ENCODE measurements around the gene C5.
A peak's percentile ranks its signal among the peaks of the same experiment; 100 is the strongest.

Gene C5

DNA sequence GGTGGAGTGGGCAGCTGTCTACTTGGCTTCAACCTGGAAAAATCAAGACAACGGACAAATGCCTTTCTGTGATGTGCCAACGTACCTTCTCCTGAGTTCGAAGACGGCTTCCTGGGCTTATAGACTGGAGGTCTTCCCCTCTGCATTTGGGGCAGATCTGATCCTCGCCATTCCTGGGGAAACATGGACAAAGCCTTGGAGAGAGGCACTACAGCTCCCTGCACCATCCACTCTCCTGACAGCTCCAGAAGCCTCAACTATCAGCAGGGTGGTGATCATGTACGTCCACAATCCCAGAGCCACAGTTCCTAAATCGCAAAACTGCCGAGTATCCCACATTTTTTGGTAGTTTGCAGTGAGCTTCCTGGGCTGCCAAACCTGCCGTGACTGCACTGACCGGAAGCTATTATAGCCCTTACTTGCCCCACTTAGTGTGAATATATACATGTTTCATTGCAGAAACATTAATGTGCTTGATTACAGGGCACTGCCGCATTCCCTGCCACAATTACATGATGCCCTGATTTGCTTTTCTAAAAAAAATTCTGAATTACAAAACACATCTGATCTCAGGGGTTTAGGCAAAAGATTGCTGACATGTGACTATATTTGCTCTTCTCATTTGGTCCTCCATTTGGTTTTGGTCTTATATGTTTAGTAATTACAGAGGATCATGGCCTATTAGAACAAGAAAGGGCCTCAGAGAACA lies 126.3 kb downstream of the C5 start:
- no peak for DNase-seq

DNA sequence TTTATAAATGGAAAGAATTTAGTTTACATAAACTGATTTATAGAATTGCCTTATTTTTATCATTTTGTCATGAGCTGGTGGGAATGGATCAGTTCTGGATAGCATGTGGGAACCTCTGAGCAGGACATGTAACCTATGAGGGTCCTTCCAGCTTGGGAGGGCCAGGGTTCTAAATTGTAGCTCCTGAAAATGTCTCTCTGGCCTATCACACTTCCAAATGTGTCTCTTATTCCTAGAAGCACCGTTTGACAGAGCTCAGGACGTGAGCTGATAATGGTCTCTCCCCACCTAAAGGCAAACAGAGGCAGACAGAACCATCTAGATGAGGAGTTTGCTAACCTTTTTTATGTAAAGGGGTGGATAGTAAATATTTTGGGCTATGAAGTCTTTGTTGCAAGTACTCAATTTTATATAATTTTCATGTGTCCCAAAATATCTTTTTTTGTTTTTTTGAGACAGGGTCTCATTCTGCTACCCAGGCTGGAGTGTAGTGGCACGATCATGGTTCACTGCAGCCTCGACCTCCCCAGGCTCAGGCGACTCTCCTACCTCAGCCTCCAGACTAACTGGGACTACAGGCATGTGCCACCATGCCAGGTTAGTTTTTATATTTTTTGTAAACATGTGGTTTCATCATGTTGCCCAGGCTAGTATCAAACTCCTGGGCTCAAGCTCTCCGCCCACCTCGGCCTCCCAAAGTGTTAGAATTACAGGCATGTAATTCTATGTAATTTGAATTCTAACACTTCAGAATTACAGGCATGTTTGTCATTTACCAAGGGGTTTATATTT lies 127.5 kb downstream of the C5 start:
- no peak for DNase-seq

DNA sequence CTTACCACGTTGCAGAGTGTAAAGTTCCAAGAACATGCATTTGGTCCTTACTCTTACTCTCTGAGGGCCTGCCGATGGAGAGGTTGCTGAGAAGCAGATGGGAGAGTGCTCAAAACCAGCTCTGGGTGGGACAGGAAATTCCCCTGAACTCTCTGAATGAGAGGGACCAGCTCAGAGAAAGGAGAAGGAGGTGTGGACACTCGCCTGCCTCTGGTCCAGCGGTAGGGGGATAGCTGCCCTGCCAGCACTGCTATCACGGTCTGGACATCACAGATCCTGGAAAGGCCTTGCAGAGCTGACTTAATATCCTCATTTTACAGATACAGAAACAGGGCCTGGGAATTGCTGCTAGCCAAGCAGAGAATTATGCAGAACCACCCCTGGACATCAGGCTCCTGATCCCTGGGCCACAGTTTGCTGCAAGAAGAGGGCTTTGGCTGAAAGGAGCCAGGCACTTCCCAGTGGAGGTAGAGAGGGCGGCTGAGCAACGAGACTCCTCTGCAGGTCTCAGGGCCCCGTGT lies 128.4 kb downstream of the C5 start:
- no peak for DNase-seq

DNA sequence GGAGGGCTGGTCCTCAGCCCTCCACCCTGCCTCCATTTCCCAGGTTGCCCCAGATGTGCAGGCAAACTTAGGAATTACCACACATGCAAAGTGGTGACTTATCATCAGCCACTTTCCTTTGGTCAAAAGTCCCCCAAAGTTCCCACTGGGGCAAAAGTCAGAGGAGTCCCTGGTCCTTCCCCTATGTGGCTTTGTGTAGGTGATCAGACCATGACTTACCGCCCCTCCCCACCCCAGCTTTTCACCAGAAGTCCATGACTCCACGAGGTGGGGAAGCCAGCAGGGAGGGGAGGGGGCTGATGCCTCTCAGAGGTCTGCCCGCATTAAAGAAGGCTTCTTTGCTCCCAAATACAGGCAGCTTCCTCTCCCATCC lies 129.3 kb downstream of the C5 start:
- no peak for DNase-seq

DNA sequence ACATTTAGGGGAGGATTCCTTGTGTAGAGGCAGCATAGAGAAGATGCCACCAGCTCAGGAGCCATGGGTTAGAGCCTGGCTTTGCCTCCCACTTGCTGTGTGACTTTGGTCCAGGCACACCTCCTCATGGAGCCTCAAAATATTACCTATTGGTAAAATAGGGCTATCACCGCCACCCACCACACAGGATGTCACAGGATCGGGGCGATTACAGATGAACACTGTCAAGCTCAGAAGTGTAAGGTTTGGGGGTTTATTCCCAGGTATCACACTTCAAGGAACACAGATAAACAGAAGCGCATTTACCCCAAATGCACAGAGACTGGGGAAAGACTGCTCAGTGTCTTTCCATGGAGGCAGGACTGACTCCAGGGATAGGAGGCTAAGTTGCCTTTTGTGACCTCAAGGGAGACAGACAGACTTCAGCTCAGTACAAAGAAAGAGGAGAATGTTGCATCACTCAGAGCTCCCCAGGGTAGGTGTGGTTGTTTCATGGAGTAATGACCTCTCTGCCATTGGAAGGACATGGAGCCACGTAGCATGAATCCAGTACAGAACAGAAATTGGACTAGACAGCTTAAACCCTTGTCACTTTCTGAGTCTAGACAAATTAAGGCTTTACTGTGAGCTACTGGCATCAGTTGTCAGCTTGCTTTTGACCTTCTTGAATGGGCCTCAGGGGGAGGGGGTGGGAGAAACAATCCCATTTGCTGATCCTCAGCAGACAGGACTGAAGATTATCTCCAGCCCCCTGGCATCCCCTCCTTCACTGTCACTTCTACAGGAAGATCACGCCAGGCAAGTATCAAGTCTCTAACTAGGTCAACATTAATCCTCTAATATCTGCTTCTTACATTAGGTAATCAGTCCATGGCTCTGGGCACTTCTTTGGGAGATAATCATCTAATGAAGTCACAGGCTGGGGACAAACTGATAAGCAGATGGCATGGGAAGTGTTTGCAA lies 130.0 kb downstream of the C5 start:
- no peak for DNase-seq

DNA sequence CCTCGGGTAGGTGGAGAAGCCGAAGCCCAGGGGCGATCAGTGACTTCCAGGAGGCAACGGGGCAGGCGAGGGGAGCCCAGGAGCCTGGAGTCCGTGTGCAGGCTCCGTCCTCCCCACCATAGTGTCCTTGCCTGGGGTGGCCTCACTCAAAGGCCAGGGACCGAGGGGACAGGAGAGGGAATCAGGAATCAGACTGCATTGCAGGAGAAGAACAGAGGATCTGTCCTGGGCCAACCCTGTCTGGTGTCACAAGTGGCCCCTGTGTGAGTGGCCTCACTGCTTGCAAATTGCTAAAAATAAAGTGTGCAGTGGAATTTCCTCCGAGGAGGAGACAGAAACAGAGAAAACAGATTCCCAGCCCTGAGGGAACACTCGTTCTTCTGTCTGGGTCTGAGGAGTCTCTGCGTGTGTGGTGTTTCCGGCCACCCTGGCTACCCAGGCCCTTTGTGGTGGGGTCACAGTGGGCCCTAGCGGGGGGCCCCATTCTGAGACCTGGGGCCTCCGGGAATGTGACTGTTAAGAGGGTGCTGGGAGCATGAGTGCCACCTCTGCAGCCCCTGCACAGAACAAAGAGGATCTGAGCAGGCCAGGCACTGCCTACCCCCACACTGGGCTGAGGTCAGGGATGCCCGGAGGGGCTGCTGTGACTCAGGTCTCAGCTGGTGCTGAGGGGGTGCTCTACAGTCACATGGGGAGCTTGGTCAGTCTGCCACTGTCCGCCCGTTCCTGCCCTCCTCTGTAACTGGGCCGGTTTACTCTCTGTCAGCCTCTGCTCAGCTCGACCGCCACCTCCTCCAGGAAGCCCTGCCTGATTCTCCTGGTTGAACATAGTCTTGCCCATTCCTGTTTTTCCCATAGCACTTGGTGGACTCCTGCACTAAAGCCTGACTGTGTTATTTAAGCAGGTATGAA lies 130.9 kb downstream of the C5 start:
- no peak for DNase-seq

DNA sequence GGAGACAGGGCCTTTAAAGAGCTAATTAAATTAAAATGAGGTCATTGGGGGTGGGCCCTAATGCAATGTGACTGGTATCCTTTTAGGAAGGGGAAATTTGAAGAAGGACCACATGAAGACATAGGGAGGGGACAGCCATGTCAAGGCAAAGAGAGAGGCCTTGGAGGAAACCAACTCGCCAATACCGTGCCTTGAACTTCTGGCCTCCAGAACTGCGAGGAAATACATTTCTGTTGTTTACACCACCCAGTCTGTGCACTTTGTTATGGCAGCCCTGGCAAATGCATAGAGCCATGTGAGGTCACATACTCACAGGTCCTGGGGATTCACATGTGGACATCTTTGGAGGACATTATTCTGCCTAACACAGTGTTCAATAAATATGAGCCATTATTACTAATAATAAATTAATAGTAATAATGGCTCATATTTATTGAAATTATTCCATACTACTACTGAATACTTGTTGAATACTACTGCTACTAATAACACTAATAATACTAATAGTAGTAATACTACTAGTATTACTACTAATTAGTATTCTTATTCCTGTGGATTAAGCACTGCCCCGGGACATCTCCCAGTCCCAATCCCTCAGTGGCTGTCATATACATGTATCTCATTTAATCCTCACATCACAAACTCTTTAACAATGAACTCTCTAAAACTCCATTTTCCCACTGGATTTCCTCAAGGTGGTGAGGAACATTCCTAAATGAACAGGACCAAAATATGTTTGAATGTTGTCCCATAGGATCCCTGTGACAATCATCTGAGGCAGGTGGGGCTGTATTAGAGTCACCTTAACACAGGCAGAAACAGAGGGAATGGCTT lies 131.9 kb downstream of the C5 start:
- DNase-seq, result no peak

DNA sequence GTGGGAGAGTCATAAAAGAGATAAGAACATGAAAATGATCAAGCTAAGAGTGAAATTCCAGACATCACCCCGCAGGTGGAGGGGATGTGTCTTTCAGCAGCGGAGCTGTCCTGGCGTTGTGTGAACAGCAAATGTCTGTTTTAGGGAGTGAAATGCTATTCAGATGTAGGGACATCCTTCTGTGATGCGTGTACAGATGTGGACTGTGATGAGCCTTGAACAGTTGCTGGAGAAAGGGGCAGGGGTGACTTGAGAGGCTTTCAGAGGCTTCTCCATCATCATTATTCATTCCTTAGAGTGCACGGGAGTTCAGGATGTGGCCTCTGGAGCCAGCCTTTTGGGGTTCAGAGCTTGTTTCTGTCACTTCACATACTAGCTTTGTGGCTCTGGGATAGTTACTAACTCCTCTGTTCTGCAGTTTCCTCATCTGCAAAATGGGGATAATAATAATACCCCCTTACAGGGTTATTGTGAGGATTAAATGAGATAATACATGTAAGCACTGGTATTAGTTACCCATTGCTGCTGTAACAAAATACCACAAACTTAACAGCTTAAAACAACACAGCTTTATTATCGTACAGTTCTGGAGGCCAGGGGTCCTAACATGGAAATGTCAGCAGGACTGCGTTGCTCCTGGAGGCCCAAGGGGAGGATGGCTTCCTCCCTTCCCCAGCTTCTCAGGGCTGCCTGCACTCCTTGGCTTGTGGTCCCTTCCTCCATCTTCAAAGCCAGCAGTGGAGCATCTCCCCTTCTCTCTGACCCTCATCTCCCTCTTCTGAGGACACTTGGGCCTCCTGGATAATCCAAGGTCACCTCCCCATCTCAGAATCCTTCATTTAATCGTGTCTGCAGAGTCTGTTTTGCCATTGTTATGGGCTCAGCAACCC lies 132.8 kb downstream of the C5 start:
- no peak for DNase-seq

DNA sequence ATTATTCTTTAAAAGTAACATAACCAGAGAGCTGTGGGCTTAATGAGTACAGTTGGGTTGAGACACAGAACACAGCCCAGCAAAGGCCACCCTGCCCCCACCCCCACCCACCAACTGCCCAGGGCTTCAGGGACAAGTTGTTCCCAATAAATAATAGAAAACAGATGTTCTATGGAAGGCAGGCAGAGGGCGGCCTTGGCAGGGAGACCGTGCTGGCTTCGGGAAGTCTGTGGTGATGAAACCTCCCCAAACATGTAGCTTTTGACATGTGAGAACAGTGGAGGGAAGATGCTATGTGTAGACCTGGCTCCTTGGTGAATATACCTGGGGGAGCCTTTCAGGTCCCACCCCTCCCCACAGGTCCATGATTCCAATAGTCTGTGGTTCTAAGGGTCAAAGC lies 133.5 kb downstream of the C5 start:
- no peak for DNase-seq

DNA sequence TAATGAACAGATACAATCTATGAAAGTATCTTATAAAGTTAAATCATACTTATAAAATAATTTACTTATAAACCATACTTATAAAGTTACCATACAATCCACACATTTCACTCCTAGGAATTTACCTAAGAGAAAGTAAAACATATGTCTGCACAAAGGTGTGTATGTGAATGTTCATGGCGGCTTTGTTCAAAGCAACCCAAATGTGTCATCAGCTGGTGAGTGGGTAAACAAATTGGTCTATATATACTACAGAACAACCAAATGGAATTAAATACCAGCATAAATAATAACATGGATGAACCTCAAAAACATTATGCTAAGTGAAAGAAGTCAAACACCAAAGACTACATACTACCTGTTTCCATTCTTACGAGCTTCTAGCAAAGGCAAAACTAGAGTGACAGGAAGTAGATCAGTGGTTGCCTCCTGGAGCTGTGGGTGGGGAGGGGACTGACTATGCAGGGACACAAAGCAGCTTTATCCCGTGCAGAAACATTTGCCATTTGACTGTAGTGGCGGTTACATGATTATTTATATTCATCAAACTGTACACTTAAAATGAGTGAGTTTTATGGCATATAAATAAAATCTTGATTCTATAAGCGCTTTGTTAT lies 134.1 kb downstream of the C5 start:
- DNase-seq, result peak in 5 of 6 experiments; percentile 13 to 71 (median 52)

DNA sequence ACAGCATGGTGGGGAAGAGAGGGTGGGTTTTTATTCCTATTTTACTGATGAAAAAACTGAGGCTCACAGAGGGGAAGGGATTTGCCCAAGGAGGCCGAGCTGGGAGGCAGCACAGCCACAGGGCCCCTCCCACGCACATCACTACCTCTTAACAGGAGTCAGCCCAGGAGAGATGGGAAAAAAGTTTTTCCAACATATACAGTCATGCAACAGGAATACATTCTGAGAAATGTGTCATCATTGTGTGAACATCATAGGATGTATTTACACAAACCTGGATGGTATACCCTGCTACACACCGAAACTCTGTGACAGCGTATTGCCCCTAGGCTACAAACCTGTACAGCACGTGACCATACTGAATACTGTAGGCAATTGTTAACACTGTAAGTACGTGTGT lies 135.1 kb downstream of the C5 start:
- DNase-seq, result no peak

DNA sequence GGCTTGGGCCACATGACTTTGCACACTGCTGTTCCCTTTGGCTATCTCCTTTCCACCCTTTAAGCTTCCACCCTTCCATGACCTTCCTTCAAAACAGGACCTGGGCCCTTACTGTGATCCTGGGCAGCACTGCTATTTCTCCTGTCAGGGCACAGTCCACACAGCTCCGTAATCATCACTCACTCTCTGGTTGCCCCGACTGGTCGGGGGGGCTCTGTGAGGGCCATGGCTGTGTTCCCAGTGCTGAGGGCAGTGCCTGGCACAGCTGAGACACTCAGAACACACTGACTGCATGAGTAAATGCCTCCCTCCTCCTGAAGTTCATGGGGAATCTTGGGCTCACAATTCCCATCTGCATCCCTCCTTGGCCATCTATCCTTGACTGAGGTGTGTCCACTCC lies 135.7 kb downstream of the C5 start:
- no peak for DNase-seq

DNA sequence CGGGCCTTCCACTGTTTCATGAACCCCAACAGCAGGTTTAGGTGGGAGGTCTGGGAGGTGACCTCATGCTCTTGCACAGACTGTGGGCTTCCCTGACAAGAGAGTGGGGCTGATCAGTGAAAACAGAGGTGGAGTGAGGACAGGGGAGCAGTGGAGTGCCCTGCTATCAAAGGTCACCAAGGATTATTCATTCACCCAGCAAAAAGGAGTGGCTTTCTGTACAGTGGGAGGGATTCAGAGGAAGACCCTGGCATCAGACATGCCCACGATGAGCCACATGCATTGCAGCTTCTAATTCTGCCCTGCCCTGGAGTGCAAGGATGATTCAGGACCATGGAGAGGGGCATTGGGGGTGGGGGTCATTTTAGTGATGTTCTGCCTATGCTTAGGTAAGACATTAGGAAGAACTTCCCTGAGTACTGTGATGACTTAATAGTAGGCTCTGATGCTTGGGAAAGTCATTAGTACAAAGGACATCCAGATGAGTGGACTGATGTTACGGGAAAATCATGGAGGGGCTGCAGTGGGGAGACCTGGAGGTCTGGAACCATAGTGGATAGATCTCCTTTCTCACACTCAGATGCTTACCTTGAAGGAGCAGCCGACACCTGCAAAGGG lies 136.3 kb downstream of the C5 start:
- DNase-seq, result peak in 5 of 6 experiments; percentile 14 to 34 (median 28)

DNA sequence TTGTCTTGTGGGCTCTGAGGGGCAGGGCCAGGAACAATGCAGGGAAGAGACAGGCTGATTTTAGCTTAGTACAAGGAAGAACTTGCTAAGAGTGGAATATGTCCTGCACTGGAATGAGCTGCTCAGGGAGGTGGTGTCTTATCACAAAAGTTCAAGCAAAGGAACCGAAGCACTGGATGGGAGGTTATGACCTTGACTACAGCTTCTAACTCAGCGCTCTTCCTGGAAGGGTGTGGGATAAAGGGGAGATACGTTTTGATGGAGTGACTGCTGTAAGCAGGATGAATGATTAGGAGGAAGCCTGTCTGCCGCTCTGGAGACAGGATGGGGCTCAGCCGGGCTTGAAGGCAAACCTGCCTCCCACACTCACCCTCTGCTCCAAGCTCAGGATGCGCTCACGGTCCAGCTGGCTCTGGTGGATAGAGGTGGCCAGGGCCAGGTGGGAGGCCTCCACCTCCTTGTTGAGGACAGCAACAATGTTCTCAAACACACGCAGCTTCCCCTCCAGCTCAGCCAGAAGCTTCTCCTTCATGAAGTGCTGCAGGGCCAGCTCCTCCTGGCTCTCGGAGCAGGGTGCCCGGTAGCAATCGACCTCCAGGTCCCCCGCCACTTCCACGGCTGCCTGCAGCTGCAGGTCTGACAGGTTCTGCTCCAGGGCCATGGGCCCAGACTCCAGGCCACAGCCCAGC lies 137.0 kb downstream of the C5 start:
- no peak for DNase-seq

DNA sequence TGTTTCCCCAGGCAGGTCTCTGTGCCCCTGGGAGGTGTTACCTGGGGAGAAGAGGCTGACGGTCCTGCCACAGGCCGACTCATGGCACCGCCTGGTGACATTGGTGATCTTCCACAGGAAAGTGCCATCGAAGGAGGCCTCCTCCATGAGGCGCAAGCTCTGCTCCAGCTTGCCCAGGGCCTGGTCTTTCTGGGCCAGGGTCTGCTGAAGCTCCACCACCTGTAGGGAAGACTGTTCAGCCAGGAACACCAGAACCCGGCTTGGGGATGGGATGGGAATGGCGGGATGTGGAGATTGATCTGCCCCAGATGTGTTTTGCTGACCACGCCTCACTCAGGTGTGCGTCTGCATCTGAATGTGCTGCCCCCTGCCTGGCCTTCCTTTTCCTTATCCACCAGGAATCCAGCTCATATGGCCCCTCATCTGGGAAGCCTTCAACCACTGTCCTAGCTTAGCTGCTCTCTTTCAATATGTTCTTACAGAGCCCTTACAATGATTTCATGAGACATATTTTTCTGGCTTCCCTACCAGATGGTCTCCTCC lies 138.7 kb downstream of the C5 start:
- DNase-seq, result no peak

DNA sequence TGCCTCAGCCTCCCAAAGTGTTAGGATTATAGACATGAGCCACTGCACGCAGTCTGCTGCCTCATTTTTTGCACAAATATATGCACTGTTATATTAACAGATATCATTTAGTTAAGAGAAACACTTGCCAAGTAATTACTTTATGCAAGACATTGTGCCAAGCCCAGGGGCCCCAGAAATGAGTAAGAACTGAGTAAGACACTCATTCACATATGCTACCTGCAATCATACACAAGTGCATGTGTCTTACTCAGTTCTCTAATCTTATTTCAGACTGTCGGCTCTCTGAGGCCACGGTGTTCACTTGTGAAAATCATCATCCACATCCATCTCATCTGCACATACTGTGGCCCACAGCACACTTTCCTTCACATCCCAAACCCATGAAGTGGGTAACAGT lies 139.4 kb downstream of the C5 start:
- no peak for DNase-seq

DNA sequence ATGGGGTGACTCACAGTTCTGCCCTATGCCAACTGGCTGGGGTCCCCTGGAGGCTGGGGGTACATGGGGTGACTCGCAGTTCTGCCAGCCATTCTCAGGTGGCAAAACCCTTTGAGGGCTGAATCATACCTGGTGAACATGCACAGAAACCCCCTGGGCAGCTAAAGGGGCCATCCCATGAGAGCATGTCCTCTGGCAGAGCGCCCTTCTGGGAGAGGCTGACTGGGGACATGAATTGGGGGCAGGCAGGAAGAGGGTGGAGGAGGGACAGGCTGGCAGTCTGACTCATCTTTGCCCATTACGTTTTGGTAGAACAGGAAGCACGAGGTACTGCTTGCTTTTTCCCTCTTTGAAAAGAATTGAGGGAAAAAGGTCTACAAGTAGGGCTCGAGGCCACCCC lies 140.2 kb downstream of the C5 start:
- peak in 3 of 6 experiments; percentile 22 to 37 (median 30) for DNase-seq
